MM.1S (cell line): ENCODE measurements around the gene KCNIP4.

Source experiments
- EZH2 ChIP-seq: fragments of 300-600 bp; sonication (generic); optimal IDR thresholded peaks from 2 replicates; pipeline ENCODE3; 2017; ENCODE audit warnings: low read depth, mild to moderate bottlenecking, antibody characterized with exemption, low read length, mixed read lengths
- TF ChIP-seq, protein P1 (sequence below): fragments of 300-600 bp; sonication (generic); IDR thresholded peaks from 2 replicates; pipeline ENCODE4 v1.5.1; 2016; ENCODE audit warnings: antibody characterized with exemption, low read length, mixed read lengths

DNA sequence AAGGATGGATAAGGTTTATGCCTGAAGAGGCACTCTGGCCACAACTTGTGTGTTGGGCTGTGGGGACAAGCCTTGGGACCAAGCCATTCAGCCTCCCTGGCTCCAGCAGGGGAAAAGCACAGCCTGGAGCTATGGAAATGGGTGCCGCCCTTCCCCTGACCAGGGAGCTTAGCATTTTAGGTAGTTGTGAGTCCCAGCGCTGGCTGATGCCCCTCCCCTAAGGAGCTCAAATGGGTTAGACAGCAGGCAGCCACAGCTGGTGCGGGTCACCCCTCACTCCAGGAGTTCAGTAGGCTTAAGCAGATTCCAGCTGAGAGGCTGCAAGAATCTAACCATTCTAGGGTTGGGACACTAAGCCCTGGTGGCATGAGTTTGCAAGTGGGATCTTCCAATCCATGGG is 172.9 kb downstream of the KCNIP4 start:
- TF ChIP-seq, protein P1, sequence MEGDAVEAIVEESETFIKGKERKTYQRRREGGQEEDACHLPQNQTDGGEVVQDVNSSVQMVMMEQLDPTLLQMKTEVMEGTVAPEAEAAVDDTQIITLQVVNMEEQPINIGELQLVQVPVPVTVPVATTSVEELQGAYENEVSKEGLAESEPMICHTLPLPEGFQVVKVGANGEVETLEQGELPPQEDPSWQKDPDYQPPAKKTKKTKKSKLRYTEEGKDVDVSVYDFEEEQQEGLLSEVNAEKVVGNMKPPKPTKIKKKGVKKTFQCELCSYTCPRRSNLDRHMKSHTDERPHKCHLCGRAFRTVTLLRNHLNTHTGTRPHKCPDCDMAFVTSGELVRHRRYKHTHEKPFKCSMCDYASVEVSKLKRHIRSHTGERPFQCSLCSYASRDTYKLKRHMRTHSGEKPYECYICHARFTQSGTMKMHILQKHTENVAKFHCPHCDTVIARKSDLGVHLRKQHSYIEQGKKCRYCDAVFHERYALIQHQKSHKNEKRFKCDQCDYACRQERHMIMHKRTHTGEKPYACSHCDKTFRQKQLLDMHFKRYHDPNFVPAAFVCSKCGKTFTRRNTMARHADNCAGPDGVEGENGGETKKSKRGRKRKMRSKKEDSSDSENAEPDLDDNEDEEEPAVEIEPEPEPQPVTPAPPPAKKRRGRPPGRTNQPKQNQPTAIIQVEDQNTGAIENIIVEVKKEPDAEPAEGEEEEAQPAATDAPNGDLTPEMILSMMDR = no peak
- TF ChIP-seq EZH2 = no peak
